IMR-90 (cell line): ENCODE measurements around the gene CBFA2T3. TPM values are rescaled to one million over a fixed set of nuclear protein-coding genes. Genes with fewer than 3 reads are reported as not detected.

ENCODE experiments used
- ATAC-seq: fragments of 200-7000 bp; cut with Tn5 transposase; 2 replicates; pipeline ENCODE4 v1.9.1; 2020; ENCODE audit warnings: low read depth, mild to moderate bottlenecking, moderate library complexity
- BruUV-seq: library from RNA; stranded (reverse); fragments of 400-500 nt; replicated peaks from 2 replicates; lab custom pipeline; 2021; lab: Mats Ljungman, UMichigan
- CTCF ChIA-PET: fragments of 300-600 bp; formaldehyde crosslinking; extraction: SDS; loops from one replicate; lab custom pipeline; 2021; ENCODE audit warnings: antibody characterized with exemption; lab: Yijun Ruan, JAX
- POLR2A ChIA-PET: fragments of 300-600 bp; sonication (Branson Sonifier 250); formaldehyde crosslinking; loops from one replicate; lab custom pipeline; 2022; ENCODE audit warnings: antibody characterized with exemption; ENCODE audit not compliant: unreplicated experiment; lab: Charles Lee
- DNase-seq: peaks from one replicate; pipeline ENCODE4 v3.0.0; 2013
- H2AFZ ChIP-seq: replicated peaks from 2 replicates; pipeline ENCODE3; 2013; ENCODE audit warnings: low read length, mild to moderate bottlenecking; ENCODE audit not compliant: poor library complexity
- H2AK5ac ChIP-seq: 2 replicates; pipeline ENCODE4 v1.6.1; 2013; ENCODE audit warnings: low read depth, low read length, inconsistent platforms
- H2AK9ac ChIP-seq: replicated peaks from 2 replicates; pipeline ENCODE3; 2013; ENCODE audit warnings: mild to moderate bottlenecking, low read depth, low read length, moderate library complexity; ENCODE audit not compliant: poor library complexity
- H2BK120ac ChIP-seq: 2 replicates; pipeline ENCODE4 v1.6.1; 2013; ENCODE audit warnings: low read depth, low read length, inconsistent platforms
- H2BK15ac ChIP-seq: 3 replicates; pipeline ENCODE4 v1.6.1; 2013; ENCODE audit warnings: low read depth, low read length, inconsistent platforms
- H2BK20ac ChIP-seq: 2 replicates; pipeline ENCODE4 v1.6.1; 2013; ENCODE audit warnings: low read depth, mild to moderate bottlenecking, inconsistent platforms, low read length, moderate library complexity
- H2BK5ac ChIP-seq: 2 replicates; pipeline ENCODE4 v1.6.1; 2013; ENCODE audit warnings: mild to moderate bottlenecking, low read depth, low read length, inconsistent platforms; ENCODE audit not compliant: poor library complexity, severe bottlenecking
- H3K14ac ChIP-seq: replicated peaks from 2 replicates; pipeline ENCODE4 v1.6.1; 2013; ENCODE audit warnings: low read depth, low read length, inconsistent platforms
- H3K18ac ChIP-seq: 2 replicates; pipeline ENCODE4 v1.6.1; 2013; ENCODE audit warnings: low read depth, low read length, control low read depth
- H3K23ac ChIP-seq: 2 replicates; pipeline ENCODE4 v1.6.1; 2013; ENCODE audit warnings: low read depth, low read length, inconsistent platforms
- H3K27ac ChIP-seq: 2 replicates; pipeline ENCODE4 v1.5.1; 2013; ENCODE audit warnings: mild to moderate bottlenecking, control low read depth, low read length; ENCODE audit not compliant: insufficient read depth
- H3K27me3 ChIP-seq: 2 replicates; pipeline ENCODE4 v1.6.1; 2013; ENCODE audit warnings: low read length; ENCODE audit not compliant: control insufficient read depth, insufficient read depth
- H3K36me3 ChIP-seq: 2 replicates; pipeline ENCODE4 v1.6.1; 2013; ENCODE audit warnings: low read length, mixed read lengths; ENCODE audit not compliant: control insufficient read depth, insufficient read depth
- H3K4ac ChIP-seq: 2 replicates; pipeline ENCODE4 v1.6.1; 2013; ENCODE audit warnings: low read depth, low read length, inconsistent platforms
- H3K4me1 ChIP-seq: 2 replicates; pipeline ENCODE4 v1.6.1; 2013; ENCODE audit warnings: low read length, mixed read lengths; ENCODE audit not compliant: control insufficient read depth, insufficient read depth
- H3K4me2 ChIP-seq: 2 replicates; pipeline ENCODE4 v1.6.1; 2013; ENCODE audit warnings: low read depth, mild to moderate bottlenecking, control low read depth, low read length, moderate library complexity
- H3K4me3 ChIP-seq: 2 replicates; pipeline ENCODE4 v1.5.1; 2013; ENCODE audit warnings: low read depth, mild to moderate bottlenecking, control low read depth, low read length, moderate library complexity; ENCODE audit not compliant: insufficient read depth
- H3K56ac ChIP-seq: 2 replicates; pipeline ENCODE4 v1.6.1; 2013; ENCODE audit warnings: low read length, inconsistent platforms; ENCODE audit not compliant: insufficient read depth; ENCODE audit errors: extremely low read depth
- H3K79me1 ChIP-seq, 2 experiments: 2 replicates each; pipeline ENCODE4 v1.6.1; 2013; ENCODE audit warnings: low read length in 2 of 2, inconsistent platforms in 1 of 2, low read depth in 1 of 2
- H3K9ac ChIP-seq: 2 replicates; pipeline ENCODE4 v1.6.1; 2013; ENCODE audit warnings: low read depth, low read length, control low read depth
- H3K9me1 ChIP-seq: 2 replicates; pipeline ENCODE4 v1.6.1; 2013; ENCODE audit warnings: low read length, inconsistent platforms; ENCODE audit not compliant: insufficient read depth
- H3K9me3 ChIP-seq: 2 replicates; pipeline ENCODE4 v1.6.1; 2013; ENCODE audit warnings: low read length; ENCODE audit not compliant: control insufficient read depth, insufficient read depth
- H4K20me1 ChIP-seq: 2 replicates; pipeline ENCODE4 v1.6.1; 2013; ENCODE audit warnings: low read length, inconsistent platforms; ENCODE audit not compliant: insufficient read depth
- H4K5ac ChIP-seq: 2 replicates; pipeline ENCODE4 v1.6.1; 2013; ENCODE audit warnings: mild to moderate bottlenecking, low read depth, low read length, control low read depth
- H4K8ac ChIP-seq, 2 experiments: 2 replicates each; pipeline ENCODE4 v1.6.1; 2013; ENCODE audit warnings: low read depth in 2 of 2, low read length in 2 of 2, control low read depth in 1 of 2, inconsistent platforms in 1 of 2
- H4K91ac ChIP-seq: 2 replicates; pipeline ENCODE4 v1.6.1; 2013; ENCODE audit warnings: low read depth, low read length, inconsistent platforms; ENCODE audit not compliant: insufficient read depth
- CEBPB ChIP-seq: IDR thresholded peaks from 2 replicates; pipeline ENCODE4 v1.6.1; 2012; ENCODE audit warnings: low read depth, low read length, improper control_type of control experiment
- CHD1 ChIP-seq: IDR thresholded peaks from 2 replicates; pipeline ENCODE4 v1.6.1; 2012; ENCODE audit warnings: low read depth, low read length, improper control_type of control experiment
- CTCF ChIP-seq: conservative IDR thresholded peaks from 2 replicates; pipeline ENCODE4 v1.5.1; 2012; ENCODE audit warnings: mild to moderate bottlenecking, low read depth, low read length, improper control_type of control experiment
- ELK1 ChIP-seq: fragments of 150-350 bp; IDR thresholded peaks from 2 replicates; pipeline ENCODE4 v1.6.1; 2016; ENCODE audit warnings: low read depth, mild to moderate bottlenecking, low read length, moderate library complexity, borderline replicate concordance
- MAFK ChIP-seq: IDR thresholded peaks from 2 replicates; pipeline ENCODE4 v1.6.1; 2012; ENCODE audit warnings: low read depth, low read length, improper control_type of control experiment
- MAZ ChIP-seq: IDR thresholded peaks from 2 replicates; pipeline ENCODE4 v1.6.1; 2012; ENCODE audit warnings: low read depth, mild to moderate bottlenecking, low read length, improper control_type of control experiment, moderate library complexity, borderline replicate concordance
- MXI1 ChIP-seq: IDR thresholded peaks from 2 replicates; pipeline ENCODE4 v1.6.1; 2012; ENCODE audit warnings: low read depth, mild to moderate bottlenecking, low read length, moderate library complexity, borderline replicate concordance
- POLR2A ChIP-seq: IDR thresholded peaks from 2 replicates; pipeline ENCODE4 v1.6.1; 2012; ENCODE audit warnings: mild to moderate bottlenecking, low read depth, low read length
- RAD21 ChIP-seq: IDR thresholded peaks from 2 replicates; pipeline ENCODE4 v1.6.1; 2012; ENCODE audit warnings: low read length, improper control_type of control experiment
- RCOR1 ChIP-seq: IDR thresholded peaks from 2 replicates; pipeline ENCODE4 v1.6.1; 2012; ENCODE audit warnings: mild to moderate bottlenecking, low read length, improper control_type of control experiment; ENCODE audit not compliant: insufficient replicate concordance
- USF2 ChIP-seq: fragments of 150-350 bp; IDR thresholded peaks from 2 replicates; pipeline ENCODE4 v1.6.1; 2017; ENCODE audit warnings: mild to moderate bottlenecking, antibody characterized with exemption, low read length, low read depth
- WGBS, 2 experiments: methylation state at CpG; one replicate each; pipeline versions ENCODE4 v1.1.5 to v1.1.7; 2013; ENCODE audit warnings: missing lambda C conversion rate in 2 of 2; ENCODE audit not compliant: insufficient read length in 1 of 2; ENCODE audit errors: extremely low coverage in 2 of 2; 5-methylcytosine and 5-hydroxymethylcytosine counted together
- dilution Hi-C: fragments of 300-500 bp; cut with HindIII; formaldehyde crosslinking; loops from one replicate; pipeline ENCODE4 v1.14.3; 2018; ENCODE audit warnings: low sequenced_read_pairs; ENCODE audit not compliant: unreplicated experiment
- in situ Hi-C: fragments of 300-500 bp; cut with MboI; formaldehyde crosslinking; loops from 3 replicates; pipeline ENCODE4 v1.14.3; 2019; ENCODE audit warnings: low sequenced_read_pairs, inconsistent platforms, mixed read lengths
- intact Hi-C: fragments of 100-400 bp; cut with micrococcal nuclease; formaldehyde crosslinking; loops from 2 replicates; pipeline ENCODE4 v1.10.0; 2022
- polyA plus RNA-seq, 3 experiments: library from polyadenylated mRNA; depleted of rRNA; stranded (reverse); fragments of >200 nt; gene quantifications; 2 replicates each; pipeline ENCODE4 v1.2.3, GENCODE V29; 2012; ENCODE audit warnings: low replicate concordance in 1 of 3
- total RNA-seq: library from RNA; depleted of rRNA; stranded (reverse); fragments of >200 nt; gene quantifications from 2 replicates; pipeline ENCODE4 v1.2.3, GENCODE V29; 2012

CBFA2T3 gene
- total and polyA plus RNA-seq, 2 of the 4 experiments (the other 2 are of a cell fraction): not detected

GRCh38 chr16:88871730-88872416 lies 105.1 kb downstream of the CBFA2T3 start:
- Histone ChIP-seq H2AK9ac (no peak overlapping the region), H3K9me3 (no peaks in the 10 kb centered on the region), H4K5ac (no peak overlapping the region), H2BK5ac (no peak overlapping the region), H2BK120ac (no peak overlapping the region), H4K8ac (no peak overlapping the region), H3K27ac (no peak overlapping the region), H3K4me2 (no peak overlapping the region), H2AFZ (no peak overlapping the region), H2AK5ac (no peak overlapping the region), H3K27me3 (peaks cover 61% of the 10 kb centered on the region), H3K4ac (no peak overlapping the region), H3K79me1 (no peaks in the 10 kb centered on the region), H3K9me1 (no peaks in the 10 kb centered on the region), H3K36me3 (no peaks in the 10 kb centered on the region), H3K23ac (no peak overlapping the region), H3K9ac (no peak overlapping the region), H3K4me1 (no peaks in the 10 kb centered on the region), H2BK15ac (no peak overlapping the region), H3K18ac (no peak overlapping the region), H2BK20ac (no peak overlapping the region), H4K91ac (no peak overlapping the region), H4K20me1 (no peaks in the 10 kb centered on the region), H3K4me3 (no peak overlapping the region), H3K14ac (no peak overlapping the region), H3K56ac (no peak overlapping the region)
- DNase-seq: no peak
- intact Hi-C loops (no loop called here), dilution Hi-C loops (no loop called here), in situ Hi-C loops (no loop called here)
- 91% methylated on average over 10 of the region's 21 CpGs; no CpG with 5 or more reads in 1 of the 2 experiments for WGBS, 2 experiments
- CTCF ChIA-PET: no interaction called here
- BruUV-seq: no TSS peak
- no peak for ATAC-seq
- POLR2A ChIA-PET: no interaction called here
- TF ChIP-seq MAFK (no peak), USF2 (no peak), RCOR1 (no peak), RAD21 (no peak), CHD1 (no peak), CEBPB (no peak), POLR2A (no peak), MXI1 (no peak), ELK1 (no peak), CTCF (no peak), MAZ (no peak)
